Measurements from ENCODE around the gene ASTN2.

ASTN2 gene

DNA sequence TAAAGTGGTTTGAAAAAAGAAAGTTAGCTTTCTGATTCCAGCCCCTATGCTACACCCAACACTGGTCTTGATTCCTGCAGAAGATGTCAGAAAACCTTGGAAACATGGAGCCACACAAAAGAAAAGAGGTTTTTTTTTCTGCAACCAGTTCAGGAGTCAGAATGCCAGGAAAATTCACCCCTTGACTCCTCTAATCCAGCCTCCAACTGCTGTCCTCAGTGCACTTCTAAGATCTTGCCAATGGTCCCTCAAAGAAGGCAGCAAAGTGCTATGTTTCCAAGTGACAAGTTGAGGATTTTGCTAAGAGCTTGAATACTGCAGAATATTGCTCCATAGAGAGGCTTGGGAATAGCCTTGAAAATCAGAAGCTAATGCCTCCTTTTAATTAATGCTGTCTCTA lies 617.6 kb downstream of the ASTN2 start:
- in situ Hi-C loops (cut with HindIII; ENCODE audit: low pct_ligation_motif_present, low sequenced_read_pairs) = no loop called here

DNA sequence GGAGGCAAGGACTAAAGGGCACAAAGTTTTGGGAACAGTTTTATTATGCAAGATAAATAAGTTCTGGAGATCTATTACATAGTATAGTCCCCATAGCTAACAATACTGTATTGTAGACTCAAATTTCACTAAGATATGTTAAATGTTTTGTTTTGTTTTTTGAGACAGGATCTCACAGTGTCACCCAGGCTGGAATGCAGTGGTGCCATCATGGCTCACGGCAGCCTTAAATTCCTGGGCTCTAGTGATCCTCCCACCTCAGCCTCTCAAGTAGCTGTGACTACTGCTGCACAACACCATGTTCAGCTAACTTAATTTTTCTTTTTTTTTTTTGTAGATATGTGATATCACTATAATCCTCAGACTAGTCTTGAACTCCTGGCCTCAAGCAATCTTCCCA lies 618.2 kb downstream of the ASTN2 start:
- Histone ChIP-seq H3K36me3 (replicated peaks) (no peaks in the 10 kb centered on the region), H3K27ac (no peak overlapping the region), H3K27me3 (replicated peaks) (no peaks in the 10 kb centered on the region), H3K4me3 (ENCODE audit: low read depth, low read length) (no peak overlapping the region)
- TF ChIP-seq, protein P1, sequence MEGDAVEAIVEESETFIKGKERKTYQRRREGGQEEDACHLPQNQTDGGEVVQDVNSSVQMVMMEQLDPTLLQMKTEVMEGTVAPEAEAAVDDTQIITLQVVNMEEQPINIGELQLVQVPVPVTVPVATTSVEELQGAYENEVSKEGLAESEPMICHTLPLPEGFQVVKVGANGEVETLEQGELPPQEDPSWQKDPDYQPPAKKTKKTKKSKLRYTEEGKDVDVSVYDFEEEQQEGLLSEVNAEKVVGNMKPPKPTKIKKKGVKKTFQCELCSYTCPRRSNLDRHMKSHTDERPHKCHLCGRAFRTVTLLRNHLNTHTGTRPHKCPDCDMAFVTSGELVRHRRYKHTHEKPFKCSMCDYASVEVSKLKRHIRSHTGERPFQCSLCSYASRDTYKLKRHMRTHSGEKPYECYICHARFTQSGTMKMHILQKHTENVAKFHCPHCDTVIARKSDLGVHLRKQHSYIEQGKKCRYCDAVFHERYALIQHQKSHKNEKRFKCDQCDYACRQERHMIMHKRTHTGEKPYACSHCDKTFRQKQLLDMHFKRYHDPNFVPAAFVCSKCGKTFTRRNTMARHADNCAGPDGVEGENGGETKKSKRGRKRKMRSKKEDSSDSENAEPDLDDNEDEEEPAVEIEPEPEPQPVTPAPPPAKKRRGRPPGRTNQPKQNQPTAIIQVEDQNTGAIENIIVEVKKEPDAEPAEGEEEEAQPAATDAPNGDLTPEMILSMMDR (IDR thresholded peaks at IDR 0.05; ENCODE audit: low read depth, low read length, missing control alignments) = no peak
- DNase-seq = no peak
- in situ Hi-C loops (cut with HindIII; ENCODE audit: low pct_ligation_motif_present, low sequenced_read_pairs) = no loop called here

More for the DNA sequence above, 617.6 kb downstream of the ASTN2 start:
- Histone ChIP-seq H3K4me3 (ENCODE audit: low read depth, low read length) (no peak overlapping the region), H3K27ac (no peak overlapping the region), H3K36me3 (replicated peaks) (no peaks in the 10 kb centered on the region), H3K27me3 (replicated peaks) (no peaks in the 10 kb centered on the region)
- no peak for DNase-seq
- TF ChIP-seq, protein P1 (IDR thresholded peaks at IDR 0.05; ENCODE audit: low read depth, low read length, missing control alignments) = no peak

DNA sequence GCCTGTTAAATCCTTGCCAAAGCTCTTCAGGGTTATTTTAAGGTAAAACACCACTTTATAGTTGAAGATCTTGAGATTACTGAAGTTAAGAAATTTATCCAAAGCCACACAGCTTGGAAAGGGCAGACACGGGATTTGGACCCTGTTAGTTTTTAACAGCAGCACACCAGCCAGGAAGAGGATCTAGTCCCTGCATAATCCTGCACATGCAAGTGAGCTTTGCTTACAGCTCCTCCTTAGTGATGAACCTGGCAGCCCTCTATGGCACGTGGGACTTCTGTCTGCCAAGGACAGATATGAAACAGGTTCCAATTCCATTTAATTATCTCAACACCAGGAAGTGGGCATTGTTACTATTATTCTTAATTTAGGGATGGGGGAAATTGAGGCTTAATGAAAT lies 619.0 kb downstream of the ASTN2 start:
- DNase-seq = no peak
- H3K27ac ChIP-seq = no peak overlapping the region
- TF ChIP-seq, protein P1 (IDR thresholded peaks at IDR 0.05; ENCODE audit: low read depth, low read length, missing control alignments) = no peak
- in situ Hi-C loops (cut with HindIII; ENCODE audit: low pct_ligation_motif_present, low sequenced_read_pairs) = no loop called here
- H3K36me3 ChIP-seq (replicated peaks) = no peaks in the 10 kb centered on the region
- no peak overlapping the region for H3K4me3 ChIP-seq (ENCODE audit: low read depth, low read length)
- H3K27me3 ChIP-seq (replicated peaks) = no peaks in the 10 kb centered on the region

DNA sequence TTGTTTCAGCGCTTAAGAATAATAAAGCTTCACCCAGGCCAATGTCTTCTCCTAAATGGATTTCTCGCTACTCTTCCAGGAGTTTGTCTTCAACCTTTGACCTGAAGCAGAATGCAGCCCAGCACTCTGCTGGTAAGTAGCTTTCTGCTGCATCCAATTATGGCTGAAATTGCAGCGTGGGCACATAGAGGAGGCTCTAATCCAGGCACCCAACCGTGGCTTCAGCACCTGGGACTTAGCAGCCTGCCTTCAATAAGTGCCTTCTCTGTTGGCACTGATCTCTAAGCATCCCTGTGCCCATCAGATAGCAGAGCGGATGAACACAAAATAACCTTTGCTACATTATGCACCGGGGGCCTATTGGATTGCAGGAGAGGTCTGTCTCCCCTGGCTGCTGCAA lies 622.6 kb downstream of the ASTN2 start:
- TF ChIP-seq, protein P1 (IDR thresholded peaks at IDR 0.05; ENCODE audit: low read depth, low read length, missing control alignments) = no peak
- DNase-seq = no peak

DNA sequence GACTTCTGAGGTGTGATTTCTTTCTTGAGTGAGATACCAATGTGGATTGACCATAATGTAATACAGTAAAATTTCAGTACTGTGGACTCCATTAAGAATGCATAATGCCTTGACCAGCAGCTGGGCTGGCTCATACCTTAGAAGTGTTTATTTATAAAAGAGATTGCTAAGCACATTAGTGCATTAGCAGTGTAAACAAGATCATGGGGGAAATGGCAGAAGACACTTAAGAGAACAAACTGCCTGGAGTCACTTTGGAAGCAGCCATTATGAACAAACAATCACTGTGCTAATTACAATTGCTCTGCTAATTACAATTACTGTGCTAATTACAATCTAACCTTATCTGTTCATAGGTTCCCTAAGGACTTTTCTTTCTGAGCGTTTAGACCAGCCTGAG lies 623.5 kb downstream of the ASTN2 start:
- no peak overlapping the region for H3K27ac ChIP-seq
- no peaks in the 10 kb centered on the region for H3K36me3 ChIP-seq (replicated peaks)
- no peak for DNase-seq
- no peak overlapping the region for H3K4me3 ChIP-seq (ENCODE audit: low read depth, low read length)
- TF ChIP-seq, protein P1 (IDR thresholded peaks at IDR 0.05; ENCODE audit: low read depth, low read length, missing control alignments) = no peak
- H3K27me3 ChIP-seq (replicated peaks) = no peaks in the 10 kb centered on the region
- in situ Hi-C loops (cut with HindIII; ENCODE audit: low pct_ligation_motif_present, low sequenced_read_pairs) = no loop called here

More for the DNA sequence above, 622.6 kb downstream of the ASTN2 start:
- Histone ChIP-seq H3K27me3 (replicated peaks) (no peaks in the 10 kb centered on the region), H3K36me3 (replicated peaks) (no peaks in the 10 kb centered on the region), H3K27ac (no peak overlapping the region), H3K4me3 (ENCODE audit: low read depth, low read length) (no peak overlapping the region)
- in situ Hi-C loops (cut with HindIII; ENCODE audit: low pct_ligation_motif_present, low sequenced_read_pairs) = no loop called here

DNA sequence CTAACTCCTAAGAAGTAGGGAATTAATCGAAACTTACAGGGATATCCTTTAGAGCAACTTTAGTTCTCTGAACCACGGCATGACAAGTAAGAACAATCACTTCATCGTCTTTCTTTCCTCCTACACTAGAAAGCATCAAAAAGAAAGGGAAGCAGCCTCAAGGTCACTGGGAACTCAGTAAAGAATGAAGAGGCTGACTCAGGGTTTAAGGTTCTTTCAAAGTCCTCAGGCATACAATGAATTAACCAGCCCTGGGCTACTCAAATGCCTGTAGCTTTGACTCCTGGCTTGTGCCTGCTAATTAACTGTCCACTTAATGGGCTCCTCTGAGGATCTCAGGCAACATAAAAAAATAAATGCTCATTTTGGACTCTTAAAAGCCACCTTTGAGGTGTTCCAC lies 625.8 kb downstream of the ASTN2 start:
- Histone ChIP-seq H3K4me3 (ENCODE audit: low read depth, low read length) (no peak overlapping the region), H3K36me3 (replicated peaks) (no peaks in the 10 kb centered on the region), H3K27me3 (replicated peaks) (no peaks in the 10 kb centered on the region), H3K27ac (no peak overlapping the region)
- no peak for DNase-seq
- TF ChIP-seq, protein P1 (IDR thresholded peaks at IDR 0.05; ENCODE audit: low read depth, low read length, missing control alignments) = no peak
- in situ Hi-C loops (cut with HindIII; ENCODE audit: low pct_ligation_motif_present, low sequenced_read_pairs) = no loop called here

Data from brain microvascular endothelial cell (primary cell).